Measurements from ENCODE around the gene MANF. TPM values are rescaled to one million over a fixed set of nuclear protein-coding genes. Genes with fewer than 3 reads are reported as not detected.

MANF gene
- total RNA-seq, 6 experiments from 2014 or later: 60.9 to 128 (median 81.8) TPM

DNA sequence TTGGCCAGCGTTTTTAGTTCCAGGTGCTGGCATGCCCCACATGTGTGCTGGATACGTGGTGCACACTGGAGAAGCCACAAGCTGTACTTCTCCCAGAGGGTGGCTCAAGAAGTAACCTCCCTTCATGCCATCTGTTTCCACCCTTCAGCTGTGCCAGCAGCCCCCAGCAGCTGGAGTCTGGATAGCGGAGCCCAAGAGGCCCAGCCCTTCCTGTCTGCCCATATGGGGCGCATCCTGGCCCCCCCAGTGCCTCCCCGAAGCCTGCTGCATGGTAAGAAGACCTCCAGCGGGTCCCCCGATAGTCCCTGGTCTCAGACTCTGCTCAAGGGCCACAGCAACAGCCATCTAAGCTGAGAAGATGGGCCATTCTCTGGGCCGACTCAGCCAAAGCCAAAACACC is 5.8 kb upstream of the MANF start:
- no peak for TF ChIP-seq CTCF (IDR thresholded peaks at IDR 0.05)
- TF ChIP-seq POLR2A (IDR thresholded peaks at IDR 0.05): no peak
- H3K4me3 ChIP-seq: no peak overlapping the region
- peaks cover 0 to 9% (median 2%) of the 10 kb centered on the region in 4 donors for H3K4me1 ChIP-seq
- no peak for DNase-seq
- H3K27ac ChIP-seq: no peak overlapping the region
- no peaks in the 10 kb centered on the region for H3K36me3 ChIP-seq
- intact Hi-C loops (cut with DNase I): loop anchor here in 1 of 2 donors (10.0 kb wide), 2 partner anchors 414 to 754 kb away; no protein-coding TSS in a partner anchor
- no peak for ATAC-seq
- no peaks in the 10 kb centered on the region for H3K9me3 ChIP-seq
- 61% methylated on average over 6 of the region's 8 CpGs for WGBS (ENCODE audit: insufficient coverage, low coverage, low lambda C conversion rate, missing lambda C conversion rate)
- H3K27me3 ChIP-seq: no peaks in the 10 kb centered on the region

GRCh38 chr3:51379746-51380455 is 5.2 kb upstream of the MANF start:
- Histone ChIP-seq H3K4me1 (peaks cover 0 to 9% (median 2%) of the 10 kb centered on the region in 4 donors), H3K27ac (no peak overlapping the region), H3K4me3 (no peak overlapping the region), H3K9me3 (no peaks in the 10 kb centered on the region), H3K36me3 (no peaks in the 10 kb centered on the region), H3K27me3 (no peaks in the 10 kb centered on the region)
- WGBS (ENCODE audit: insufficient coverage, low coverage, low lambda C conversion rate, missing lambda C conversion rate): 29% methylated on average over 1 of the region's 8 CpGs
- intact Hi-C loops (cut with DNase I): loop anchor here in 1 of 2 donors (10.0 kb wide), 2 partner anchors 415 to 755 kb away; no protein-coding TSS in a partner anchor
- DNase-seq: peak in 1 of 3 donors; percentile 19
- no peak for TF ChIP-seq CTCF (IDR thresholded peaks at IDR 0.05)
- TF ChIP-seq POLR2A (IDR thresholded peaks at IDR 0.05): no peak
- no peak for ATAC-seq

GRCh38 chr3:51380601-51381332 is 4.3 kb upstream of the MANF start:
- DNase-seq (peak in 1 of 3 donors; percentile 18), ATAC-seq (no peak)

GRCh38 chr3:51381333-51381705 is 3.8 kb upstream of the MANF start:
- DNase-seq (peak in 1 of 3 donors; percentile 39), ATAC-seq (no peak)
- Histone ChIP-seq H3K4me1 (peaks cover 0 to 13% (median 3%) of the 10 kb centered on the region in 4 donors), H3K27ac (no peak overlapping the region), H3K36me3 (no peaks in the 10 kb centered on the region), H3K4me3 (no peak overlapping the region), H3K9me3 (no peaks in the 10 kb centered on the region), H3K27me3 (no peaks in the 10 kb centered on the region)
- TF ChIP-seq POLR2A (IDR thresholded peaks at IDR 0.05) (no peak), CTCF (IDR thresholded peaks at IDR 0.05) (no peak)
- WGBS (ENCODE audit: insufficient coverage, low coverage, low lambda C conversion rate, missing lambda C conversion rate): 90% methylated on average over 2 of the region's 18 CpGs
- intact Hi-C loops (cut with DNase I): no loop called here

More at GRCh38 chr3:51380601-51381332, 4.3 kb upstream of the MANF start:
- Histone ChIP-seq H3K36me3 (no peaks in the 10 kb centered on the region), H3K4me1 (peaks cover 0 to 9% (median 2%) of the 10 kb centered on the region in 4 donors), H3K4me3 (no peak overlapping the region), H3K27ac (no peak overlapping the region), H3K9me3 (no peaks in the 10 kb centered on the region), H3K27me3 (no peaks in the 10 kb centered on the region)
- intact Hi-C loops (cut with DNase I): no loop called here
- TF ChIP-seq CTCF (IDR thresholded peaks at IDR 0.05) (no peak), POLR2A (IDR thresholded peaks at IDR 0.05) (no peak)
- 79% methylated on average over 3 of the region's 15 CpGs for WGBS (ENCODE audit: insufficient coverage, low coverage, low lambda C conversion rate, missing lambda C conversion rate)
